Endothelial cell of umbilical vein (primary cell): ENCODE results near the gene VAPB. TPM values are rescaled to one million over a fixed set of nuclear protein-coding genes. Genes with fewer than 3 reads are reported as not detected.

Source experiments
- BruUV-seq: library from RNA; stranded (reverse); fragments of 400-500 nt; replicated peaks from 2 replicates; lab custom pipeline; 2021; lab: Mats Ljungman, UMichigan
- CTCF ChIA-PET: fragments of 300-600, 350-600 bp; sonication (Branson Sonifier 250); formaldehyde crosslinking; loops from one replicate; lab custom pipeline; 2021; ENCODE audit warnings: antibody characterized with exemption, inconsistent platforms; lab: Charles Lee
- POLR2A ChIA-PET: fragments of 300-600, 350-600 bp; sonication (Branson Sonifier 250); formaldehyde crosslinking; loops from one replicate; lab custom pipeline; 2021; ENCODE audit warnings: antibody characterized with exemption, inconsistent platforms; lab: Charles Lee
- DNase-seq: peaks from one replicate; pipeline ENCODE4 v3.0.0-alpha.2; 2011; ENCODE audit warnings: low read depth, low spot score
- FAIRE-seq: peaks from 2 replicates; lab custom pipeline; 2011; peaks lifted over from hg19 to GRCh38; lab: Jason Lieb, UNC
- H2AFZ ChIP-seq: 2 replicates; pipeline ENCODE4 v1.6.0; 2012; ENCODE audit warnings: low read depth, low read length, control low read depth, inconsistent platforms
- H3K27ac ChIP-seq: 2 replicates; pipeline ENCODE4 v1.5.1; 2011; ENCODE audit warnings: low read depth, mild to moderate bottlenecking, control low read depth, low read length, moderate library complexity; ENCODE audit not compliant: insufficient read depth
- H3K27me3 ChIP-seq, 2 experiments: 2 replicates each; pipeline versions ENCODE4 v1.6.0 to v1.6.1; 2011; ENCODE audit warnings: low read length in 2 of 2, mixed read lengths in 1 of 2; ENCODE audit not compliant: control insufficient read depth in 2 of 2, insufficient read depth in 2 of 2
- H3K36me3 ChIP-seq, 2 experiments: 2 replicates in 1 of 2; 3 replicates in 1 of 2; pipeline ENCODE4 v1.5.1; 2011; ENCODE audit warnings: low read length in 2 of 2, mild to moderate bottlenecking in 1 of 2, moderate library complexity in 1 of 2; ENCODE audit not compliant: control insufficient read depth in 2 of 2, insufficient read depth in 2 of 2; ENCODE audit errors: extremely low read depth in 1 of 2
- H3K4me1 ChIP-seq: 3 replicates; pipeline ENCODE4 v1.5.1; 2011; ENCODE audit warnings: mild to moderate bottlenecking, low read length; ENCODE audit not compliant: control insufficient read depth, insufficient read depth; ENCODE audit errors: extremely low read depth
- H3K4me2 ChIP-seq: 2 replicates; pipeline ENCODE4 v1.6.1; 2011; ENCODE audit warnings: low read length, control low read depth, mixed read lengths; ENCODE audit not compliant: insufficient read depth
- H3K4me3 ChIP-seq, 3 experiments: fragments of 200-600 bp in 1 of 3; sonication (generic), shearing (Covaris generic) in 1 of 3; replicated peaks in 1 of 3; 2 replicates each; pipeline ENCODE4 v1.5.1; 2011 to 2016; ENCODE audit warnings: control low read depth in 3 of 3, low read length in 3 of 3, mild to moderate bottlenecking in 2 of 3, inconsistent platforms in 1 of 3, low read depth in 1 of 3, moderate library complexity in 1 of 3; ENCODE audit not compliant: insufficient read depth in 1 of 3
- H3K79me2 ChIP-seq: 2 replicates; pipeline ENCODE4 v1.6.0; 2012; ENCODE audit warnings: low read length, inconsistent platforms; ENCODE audit not compliant: control insufficient read depth, insufficient read depth
- H3K9ac ChIP-seq: replicated peaks from 2 replicates; pipeline ENCODE3; 2011; ENCODE audit warnings: low read length, control low read depth; ENCODE audit not compliant: insufficient read depth; ENCODE audit errors: extremely low read depth
- H3K9me1 ChIP-seq: replicated peaks from 3 replicates; pipeline ENCODE4 v1.6.0; 2011; ENCODE audit warnings: mild to moderate bottlenecking, low read length; ENCODE audit not compliant: control insufficient read depth, insufficient read depth; ENCODE audit errors: extremely low read depth
- H3K9me3 ChIP-seq: replicated peaks from 2 replicates; pipeline ENCODE4 v1.5.1; 2012; ENCODE audit warnings: low read length, inconsistent platforms; ENCODE audit not compliant: control insufficient read depth, insufficient read depth
- H4K20me1 ChIP-seq: replicated peaks from 2 replicates; pipeline ENCODE3; 2011; ENCODE audit warnings: mild to moderate bottlenecking, low read length; ENCODE audit not compliant: control insufficient read depth, insufficient read depth; ENCODE audit errors: extremely low read depth
- CTCF ChIP-seq, 2 donors: IDR thresholded peaks; 1 replicate in 1 of 2; 2 replicates in 1 of 2; pipeline ENCODE4 v1.5.1; 2011; ENCODE audit warnings: low read length in 2 of 2, mild to moderate bottlenecking in 2 of 2, moderate library complexity in 2 of 2, control low read depth in 1 of 2, inconsistent platforms in 1 of 2, low read depth in 1 of 2; ENCODE audit not compliant: insufficient read depth in 1 of 2; ENCODE audit errors: extremely low read depth in 1 of 2
- EZH2 ChIP-seq: IDR thresholded peaks from 2 replicates; pipeline ENCODE4 v1.6.1; 2012; ENCODE audit warnings: borderline replicate concordance, low read depth, mild to moderate bottlenecking, moderate library complexity, low read length, inconsistent platforms; ENCODE audit not compliant: severe bottlenecking
- FOS ChIP-seq: IDR thresholded peaks from 2 replicates; pipeline ENCODE4 v1.6.1; 2011; ENCODE audit warnings: mild to moderate bottlenecking, low read length, moderate library complexity, borderline replicate concordance; ENCODE audit not compliant: insufficient read depth
- GATA2 ChIP-seq: IDR thresholded peaks from 2 replicates; pipeline ENCODE4 v1.7.0; 2011; ENCODE audit warnings: low read depth, mild to moderate bottlenecking, moderate library complexity, mixed read lengths, low read length; ENCODE audit not compliant: insufficient read length, insufficient read depth
- JUN ChIP-seq: IDR thresholded peaks from 2 replicates; pipeline ENCODE4 v1.6.1; 2011; ENCODE audit warnings: borderline replicate concordance, low read depth; ENCODE audit not compliant: insufficient read length, insufficient read depth
- MAX ChIP-seq: IDR thresholded peaks from 2 replicates; pipeline ENCODE4 v1.6.1; 2011; ENCODE audit not compliant: insufficient read depth, insufficient read length
- MYC ChIP-seq: IDR thresholded peaks from one replicate; pipeline ENCODE4 v1.6.1; 2011; ENCODE audit warnings: mild to moderate bottlenecking, low read depth, low read length
- POLR2A ChIP-seq: IDR thresholded peaks from 2 replicates; pipeline ENCODE4 v1.6.1; 2012; ENCODE audit warnings: low read depth, mild to moderate bottlenecking, control low read depth, low read length
- POLR2AphosphoS5 ChIP-seq: IDR thresholded peaks from 2 replicates; pipeline ENCODE4 v1.6.1; 2012; ENCODE audit warnings: low read depth, mild to moderate bottlenecking, control low read depth, low read length, moderate library complexity; ENCODE audit not compliant: insufficient read depth
- dilution Hi-C: fragments of 300-500 bp; cut with MboI; formaldehyde crosslinking; loops from one replicate; pipeline ENCODE4 v1.15.0; 2019; ENCODE audit warnings: low sequenced_read_pairs; ENCODE audit not compliant: extremely low pct_ligation_motif_present
- intact Hi-C: fragments of 100-400 bp; cut with micrococcal nuclease; formaldehyde crosslinking; loops from one replicate; pipeline ENCODE4 v1.10.0; 2022
- polyA plus RNA-seq, 4 experiments: library from polyadenylated mRNA; depleted of rRNA in 3 of 4; stranded (reverse) in 3 of 4; unstranded in 1 of 4; fragments of >200 nt; gene quantifications; 2 replicates each; pipeline versions ENCODE4 v1.2.1 to v1.2.3, GENCODE V29; 2011 to 2012; ENCODE audit warnings: missing spikeins in 1 of 4
- total RNA-seq: library from RNA; stranded (reverse); gene quantifications from 2 replicates; pipeline ENCODE4 v1.2.3, GENCODE V29; 2021

VAPB gene
- total and polyA plus RNA-seq, 2 donors (not counting 3 experiments of a cell fraction or from before 2014, with no cell fraction given) = 17.9 to 48.9 TPM

- FAIRE-seq = no peak
- no peaks in the 10 kb centered on the region for H3K9me3 ChIP-seq
- H3K4me3 ChIP-seq = no peak overlapping the region
- no TSS peak for BruUV-seq
- no peaks in the 10 kb centered on the region for H3K27me3 ChIP-seq
- peaks cover 7% of the 10 kb centered on the region for H3K4me1 ChIP-seq
- no peaks in the 10 kb centered on the region for H4K20me1 ChIP-seq
- intact Hi-C loops (no loop called here), dilution Hi-C loops (no loop called here)
- H3K9me1 ChIP-seq = peaks cover 4% of the 10 kb centered on the region
- H3K36me3 ChIP-seq = peaks cover 9 to 11% of the 10 kb centered on the region in 2 experiments
- H3K27ac ChIP-seq = no peak overlapping the region
- H2AFZ ChIP-seq = no peak overlapping the region
- ChIA-PET POLR2A (no interaction called here), CTCF (no interaction called here)
- TF ChIP-seq GATA2 (no peak), EZH2 (no peak), JUN (no peak), POLR2AphosphoS5 (no peak), CTCF (IDR thresholded peaks at IDR 0.05; ENCODE audit: extremely low read depth in 1 of 2, insufficient read depth in 1 of 2, low read depth in 1 of 2, low read length in 2 of 2) (no peak), POLR2A (no peak), FOS (no peak), MYC (no peak), MAX (no peak)
- H3K79me2 ChIP-seq = no peaks in the 10 kb centered on the region
- no peak overlapping the region for H3K4me2 ChIP-seq
- no peak for DNase-seq
- no peak overlapping the region for H3K9ac ChIP-seq
These were observed 26.1 kb upstream of the VAPB start for GRCh38 chr20:58362970-58363369.
